ENCODE data around the gene KCNQ1. TPM values are rescaled to one million over a fixed set of nuclear protein-coding genes. Genes with fewer than 3 reads are reported as not detected.
A peak's percentile ranks its signal among the peaks of the same experiment; 100 is the strongest.

The KCNQ1 gene
- polyA plus RNA-seq, 4 donors, result 18.4 to 54.4 (median 21.3) TPM

DNA sequence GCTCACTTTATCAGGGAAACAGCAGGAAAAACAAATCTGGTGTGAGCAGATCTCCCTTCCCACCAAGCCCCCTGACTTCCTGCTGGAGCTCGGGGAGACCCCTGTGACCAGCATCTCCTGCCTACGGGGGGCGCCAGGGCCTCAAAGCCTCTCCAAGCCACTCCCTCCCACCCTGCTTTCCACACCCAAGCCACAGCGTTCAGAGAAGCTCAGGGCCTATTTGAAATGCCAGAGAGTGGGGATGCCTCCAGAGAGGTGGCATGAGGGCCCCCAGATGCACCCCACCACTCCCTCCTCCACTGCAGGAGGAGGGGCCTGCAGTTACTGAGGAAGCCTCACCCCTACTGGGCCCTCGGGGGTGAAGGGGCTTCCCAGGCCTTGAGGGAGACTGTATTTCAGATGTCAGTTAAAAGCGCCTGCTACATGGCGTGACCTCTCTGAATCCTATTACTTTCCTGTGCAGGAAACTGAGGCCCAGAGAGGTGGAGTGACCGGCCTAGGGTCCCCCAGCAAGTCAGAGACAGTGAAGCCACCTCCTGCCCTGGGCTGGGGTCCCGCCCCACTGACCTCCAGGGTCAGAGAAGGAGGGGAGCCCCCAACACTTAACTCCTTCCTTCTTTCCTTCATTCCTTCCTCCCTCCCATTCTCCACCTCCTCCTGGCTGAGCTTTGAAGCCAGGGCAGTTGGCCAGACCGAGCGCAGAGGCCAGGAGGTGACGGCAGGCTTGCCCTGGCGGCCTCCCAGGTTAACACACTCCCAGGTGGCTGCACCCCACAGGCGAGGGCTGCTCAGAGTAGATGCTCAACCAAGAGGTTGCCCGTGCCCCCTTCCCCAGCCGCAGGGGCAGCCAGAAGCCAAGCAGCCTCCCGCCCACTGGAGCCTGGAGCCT, 446.8 kb downstream of the KCNQ1 start:
- Histone ChIP-seq H3K4me1 (ENCODE audit: control insufficient read depth in 3 of 3, insufficient read depth in 2 of 3, low read depth in 1 of 3, low read length in 2 of 3) (peaks cover 0 to 31% (median 3%) of the 10 kb centered on the region in 3 donors), H3K4me3 (ENCODE audit: low read depth in 1 of 3, low read length in 3 of 3) (peak overlapping the region in 2 of 3 donors; percentile 41 to 45), H3K36me3 (ENCODE audit: control insufficient read depth in 3 of 3, insufficient read depth in 2 of 3, low read depth in 1 of 3, low read length in 3 of 3) (no peaks in the 10 kb centered on the region), H3K27ac (ENCODE audit: low read depth in 1 of 3, low read length in 2 of 3) (peak overlapping the region in 2 of 3 donors; percentile 27 to 39), H3K9me3 (ENCODE audit: control insufficient read depth in 2 of 2, insufficient read depth in 1 of 2, low read depth in 1 of 2, low read length in 1 of 2) (peaks cover 0 to 10% of the 10 kb centered on the region in 2 donors), H3K27me3 (ENCODE audit: control insufficient read depth in 3 of 3, insufficient read depth in 3 of 3, low read length in 3 of 3) (no peaks in the 10 kb centered on the region)
- DNase-seq (peak in 1 of 2 donors; percentile 42), FAIRE-seq (no peak)
- WGBS, 3 donors, result 37 to 47% (median 39%) methylated on average over 16 to 17 of the region's 17 CpGs

DNA sequence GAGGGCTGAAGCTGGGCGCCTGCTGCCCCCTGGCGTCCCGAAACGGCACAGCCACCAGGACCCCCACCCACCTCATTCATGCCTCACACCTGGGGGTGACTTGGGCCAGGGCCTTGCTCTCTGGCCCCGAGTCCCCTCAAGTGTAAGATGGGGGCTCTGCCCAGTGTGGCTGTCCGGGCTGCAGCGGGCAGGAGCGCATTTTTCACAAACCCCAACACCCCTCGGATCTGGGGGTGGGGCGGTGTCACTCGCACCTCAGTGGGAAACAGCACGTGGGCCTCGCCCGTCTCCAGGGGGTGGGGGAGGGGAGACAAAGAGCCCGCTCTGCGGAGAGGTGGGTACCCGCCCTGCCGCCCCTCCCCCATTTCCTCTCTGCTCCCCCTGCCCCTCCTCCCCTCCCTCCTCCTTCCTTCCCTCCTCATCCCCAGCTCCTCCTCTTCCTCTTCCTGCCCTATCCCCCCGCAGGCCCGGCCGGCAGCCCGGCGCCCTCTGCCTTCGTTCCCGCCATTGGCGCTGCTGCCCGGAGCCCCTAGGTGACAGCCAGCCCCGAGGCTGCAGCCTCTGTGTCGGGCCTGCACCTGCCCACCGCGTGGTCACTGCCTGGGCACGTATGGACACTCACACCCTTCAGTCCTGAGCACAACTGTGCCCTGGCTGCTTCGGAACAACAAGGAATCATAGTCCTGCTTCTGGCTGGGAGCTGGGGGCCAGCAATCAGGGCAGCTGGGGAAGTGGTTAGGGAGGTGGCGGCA, 447.6 kb downstream of the KCNQ1 start:
- peaks cover 0 to 24% (median 3%) of the 10 kb centered on the region in 3 donors for H3K4me1 ChIP-seq (ENCODE audit: control insufficient read depth in 3 of 3, insufficient read depth in 2 of 3, low read depth in 1 of 3, low read length in 2 of 3)
- no peaks in the 10 kb centered on the region for H3K27me3 ChIP-seq (ENCODE audit: control insufficient read depth in 3 of 3, insufficient read depth in 3 of 3, low read length in 3 of 3)
- FAIRE-seq, result no peak
- DNase-seq, result peak in 1 of 2 donors; percentile 71
- peak overlapping the region; percentile 21 to 72 (median 33) for H3K27ac ChIP-seq (ENCODE audit: low read depth in 1 of 3, low read length in 2 of 3)
- WGBS, 3 donors, result 3 to 5% (median 3%) methylated on average over 28 to 33 of the region's 34 CpGs
- peaks cover 0 to 5% of the 10 kb centered on the region in 2 donors for H3K9me3 ChIP-seq (ENCODE audit: control insufficient read depth in 2 of 2, insufficient read depth in 1 of 2, low read depth in 1 of 2, low read length in 1 of 2)
- H3K4me3 ChIP-seq (ENCODE audit: low read depth in 1 of 3, low read length in 3 of 3), result peak overlapping the region in 2 of 3 donors; percentile 41 to 45
- H3K36me3 ChIP-seq (ENCODE audit: control insufficient read depth in 3 of 3, insufficient read depth in 2 of 3, low read depth in 1 of 3, low read length in 3 of 3), result no peaks in the 10 kb centered on the region

DNA sequence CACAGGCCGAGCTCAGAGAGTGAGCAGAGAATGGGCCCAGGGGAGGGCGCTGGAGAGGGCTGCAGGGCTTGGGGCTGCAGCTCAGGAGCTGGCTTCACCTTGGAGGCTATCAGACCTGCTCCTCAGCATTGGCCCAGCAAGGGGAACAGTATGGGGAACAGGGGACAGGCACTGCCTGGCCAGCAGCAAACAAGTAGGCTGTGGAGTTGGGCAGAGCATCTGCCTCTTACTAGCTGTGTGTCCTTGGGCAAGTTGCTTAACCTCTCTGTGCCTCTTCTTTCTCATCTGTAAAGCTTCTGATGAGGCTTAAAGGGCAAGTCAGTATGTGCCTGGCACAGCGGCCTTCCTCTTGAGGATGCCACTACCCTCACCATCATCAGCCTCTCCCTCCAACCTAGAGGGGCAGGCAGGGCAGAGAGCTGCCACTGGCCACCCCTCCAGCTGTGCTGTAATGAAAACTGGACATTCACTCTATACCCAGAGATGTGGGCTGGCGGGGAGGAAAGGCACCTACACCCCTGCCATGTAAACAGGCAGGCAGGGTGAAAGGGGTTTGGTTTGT, 448.2 kb downstream of the KCNQ1 start:
- Histone ChIP-seq H3K4me3 (ENCODE audit: low read depth in 1 of 3, low read length in 3 of 3) (peak overlapping the region in 1 of 3 donors; percentile 45), H3K27ac (ENCODE audit: low read depth in 1 of 3, low read length in 2 of 3) (peak overlapping the region in 1 of 3 donors; percentile 72), H3K4me1 (ENCODE audit: control insufficient read depth in 3 of 3, insufficient read depth in 2 of 3, low read depth in 1 of 3, low read length in 2 of 3) (peaks cover 0 to 22% (median 3%) of the 10 kb centered on the region in 3 donors), H3K36me3 (ENCODE audit: control insufficient read depth in 3 of 3, insufficient read depth in 2 of 3, low read depth in 1 of 3, low read length in 3 of 3) (no peaks in the 10 kb centered on the region), H3K9me3 (ENCODE audit: control insufficient read depth in 2 of 2, insufficient read depth in 1 of 2, low read depth in 1 of 2, low read length in 1 of 2) (no peaks in the 10 kb centered on the region), H3K27me3 (ENCODE audit: control insufficient read depth in 3 of 3, insufficient read depth in 3 of 3, low read length in 3 of 3) (no peaks in the 10 kb centered on the region)
- peak in 1 of 2 donors; percentile 43 for DNase-seq
- 42 to 53% (median 52%) methylated on average over 4 of the region's 4 CpGs for WGBS, 3 donors
- FAIRE-seq, result no peak

DNA sequence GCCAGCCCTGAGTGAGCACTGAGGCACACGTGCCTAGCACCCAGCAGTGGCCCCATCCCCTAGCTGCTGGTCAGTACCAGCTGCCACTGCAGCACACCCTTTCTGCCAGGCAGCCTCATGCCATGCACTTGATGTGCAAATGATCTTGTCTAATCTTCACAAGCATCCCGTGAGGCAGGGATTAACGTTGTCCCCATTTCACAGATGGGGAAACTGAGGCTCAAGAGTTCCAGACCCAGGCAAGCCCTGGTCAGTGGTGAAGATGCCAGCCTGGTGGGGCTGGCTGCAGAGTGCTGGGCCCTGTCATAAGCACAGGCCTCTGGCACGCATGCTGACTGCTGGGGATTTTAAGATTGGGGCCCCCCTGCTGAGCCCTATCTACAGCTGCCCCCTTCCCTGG, 449.1 kb downstream of the KCNQ1 start:
- WGBS, 3 donors, result 85 to 87% (median 86%) methylated on average over 4 of the region's 4 CpGs
- Histone ChIP-seq H3K27me3 (ENCODE audit: control insufficient read depth in 3 of 3, insufficient read depth in 3 of 3, low read length in 3 of 3) (no peaks in the 10 kb centered on the region), H3K9me3 (ENCODE audit: control insufficient read depth in 2 of 2, insufficient read depth in 1 of 2, low read depth in 1 of 2, low read length in 1 of 2) (no peaks in the 10 kb centered on the region), H3K36me3 (ENCODE audit: control insufficient read depth in 3 of 3, insufficient read depth in 2 of 3, low read depth in 1 of 3, low read length in 3 of 3) (no peaks in the 10 kb centered on the region), H3K4me1 (ENCODE audit: control insufficient read depth in 3 of 3, insufficient read depth in 2 of 3, low read depth in 1 of 3, low read length in 2 of 3) (peaks cover 0 to 22% (median 3%) of the 10 kb centered on the region in 3 donors), H3K4me3 (ENCODE audit: low read depth in 1 of 3, low read length in 3 of 3) (no peak overlapping the region), H3K27ac (ENCODE audit: low read depth in 1 of 3, low read length in 2 of 3) (no peak overlapping the region)
- FAIRE-seq (no peak), DNase-seq (no peak)

DNA sequence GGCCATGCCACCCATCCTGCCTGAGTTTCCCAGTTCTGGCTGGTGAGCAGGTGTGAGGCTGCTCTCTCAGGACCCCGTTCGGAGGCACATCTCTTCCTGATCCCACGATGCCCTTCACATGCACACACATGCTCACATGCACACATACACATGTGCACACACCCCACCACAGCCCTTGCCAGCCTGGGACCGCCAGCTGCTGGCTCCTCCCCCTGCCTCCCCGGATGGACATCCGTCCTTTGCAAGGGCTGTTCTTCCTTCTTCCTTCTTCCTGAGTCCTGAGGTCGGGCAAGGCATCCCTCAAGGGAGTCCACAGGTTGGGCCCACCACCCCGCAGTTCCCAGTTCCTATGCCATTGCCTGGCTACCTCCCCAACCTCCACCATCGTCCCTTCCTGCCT, 451.2 kb downstream of the KCNQ1 start:
- Histone ChIP-seq H3K4me1 (ENCODE audit: control insufficient read depth in 3 of 3, insufficient read depth in 2 of 3, low read depth in 1 of 3, low read length in 2 of 3) (peaks cover 1 to 13% (median 4%) of the 10 kb centered on the region in 3 donors), H3K9me3 (ENCODE audit: control insufficient read depth in 2 of 2, insufficient read depth in 1 of 2, low read depth in 1 of 2, low read length in 1 of 2) (no peaks in the 10 kb centered on the region), H3K27me3 (ENCODE audit: control insufficient read depth in 3 of 3, insufficient read depth in 3 of 3, low read length in 3 of 3) (no peaks in the 10 kb centered on the region), H3K36me3 (ENCODE audit: control insufficient read depth in 3 of 3, insufficient read depth in 2 of 3, low read depth in 1 of 3, low read length in 3 of 3) (no peaks in the 10 kb centered on the region), H3K27ac (ENCODE audit: low read depth in 1 of 3, low read length in 2 of 3) (no peak overlapping the region), H3K4me3 (ENCODE audit: low read depth in 1 of 3, low read length in 3 of 3) (no peak overlapping the region)
- WGBS, 3 donors, result 69 to 83% (median 81%) methylated on average over 9 of the region's 9 CpGs
- FAIRE-seq (no peak), DNase-seq (no peak)

DNA sequence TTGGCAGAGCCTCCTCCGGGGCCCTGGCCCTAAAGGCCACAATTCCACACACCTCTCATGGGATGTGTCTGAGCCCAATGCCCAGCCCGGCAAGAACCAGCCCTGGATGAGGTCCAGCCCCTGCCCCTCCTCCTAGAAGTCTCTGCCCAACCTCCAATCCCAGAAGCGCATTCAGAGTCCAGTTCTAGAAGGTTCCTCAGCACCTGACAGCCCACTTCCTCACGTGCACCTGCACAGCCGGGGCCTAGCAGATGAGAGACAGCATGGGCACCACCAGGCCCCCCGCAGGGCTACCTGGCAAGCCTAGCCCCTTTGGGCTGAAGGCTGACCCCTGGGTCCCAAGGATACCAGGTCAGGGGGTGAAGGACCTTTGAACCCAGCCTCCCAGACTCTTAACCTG, 452.2 kb downstream of the KCNQ1 start:
- H3K4me1 ChIP-seq (ENCODE audit: control insufficient read depth in 3 of 3, insufficient read depth in 2 of 3, low read depth in 1 of 3, low read length in 2 of 3), result peaks cover 4 to 8% (median 5%) of the 10 kb centered on the region in 3 donors
- no peak overlapping the region for H3K27ac ChIP-seq (ENCODE audit: low read depth in 1 of 3, low read length in 2 of 3)
- no peaks in the 10 kb centered on the region for H3K36me3 ChIP-seq (ENCODE audit: control insufficient read depth in 3 of 3, insufficient read depth in 2 of 3, low read depth in 1 of 3, low read length in 3 of 3)
- no peak for DNase-seq
- H3K4me3 ChIP-seq (ENCODE audit: low read depth in 1 of 3, low read length in 3 of 3), result no peak overlapping the region
- WGBS, 3 donors, result 91 to 98% (median 93%) methylated on average over 6 of the region's 6 CpGs
- H3K27me3 ChIP-seq (ENCODE audit: control insufficient read depth in 3 of 3, insufficient read depth in 3 of 3, low read length in 3 of 3), result no peaks in the 10 kb centered on the region
- FAIRE-seq, result no peak
- no peaks in the 10 kb centered on the region for H3K9me3 ChIP-seq (ENCODE audit: control insufficient read depth in 2 of 2, insufficient read depth in 1 of 2, low read depth in 1 of 2, low read length in 1 of 2)

DNA sequence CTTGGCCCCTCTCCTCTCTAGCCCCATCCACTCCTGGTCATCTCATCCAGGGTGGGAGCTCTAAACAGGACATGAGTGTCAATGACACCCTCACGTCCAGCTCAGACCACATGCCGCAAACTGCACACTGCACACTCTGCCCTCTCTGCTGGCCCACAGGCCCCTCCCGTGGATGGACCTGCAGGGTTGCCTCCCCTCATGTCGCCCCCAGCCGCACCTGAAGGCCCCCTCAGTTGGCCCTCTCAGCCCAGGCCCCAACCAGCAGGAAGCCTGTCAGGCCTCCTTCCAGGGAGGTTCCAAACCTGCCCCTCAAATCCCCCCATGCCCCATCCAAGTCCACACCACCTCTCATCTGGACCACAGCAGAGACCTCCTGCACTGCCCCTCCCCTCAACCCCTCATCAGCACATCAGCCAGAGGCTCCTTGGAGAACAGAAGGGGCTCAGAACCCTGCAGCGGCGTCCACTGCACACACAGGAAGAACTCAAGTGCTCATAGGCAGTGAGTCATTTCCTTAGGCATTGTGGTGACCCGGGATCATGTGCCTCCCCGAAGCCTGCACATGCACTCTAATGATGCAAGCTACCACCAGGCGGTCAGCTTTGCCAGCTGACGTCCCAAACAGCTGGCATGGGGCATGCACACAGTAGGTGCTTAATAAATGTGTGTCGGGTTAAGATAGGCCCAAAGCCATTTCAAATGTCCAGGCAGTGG, 453.7 kb downstream of the KCNQ1 start:
- no peak overlapping the region for H3K4me3 ChIP-seq (ENCODE audit: low read depth in 1 of 3, low read length in 3 of 3)
- no peak for FAIRE-seq
- no peaks in the 10 kb centered on the region for H3K36me3 ChIP-seq (ENCODE audit: control insufficient read depth in 3 of 3, insufficient read depth in 2 of 3, low read depth in 1 of 3, low read length in 3 of 3)
- no peaks in the 10 kb centered on the region for H3K27me3 ChIP-seq (ENCODE audit: control insufficient read depth in 3 of 3, insufficient read depth in 3 of 3, low read length in 3 of 3)
- WGBS, 3 donors, result 57 to 81% (median 69%) methylated on average over 12 of the region's 12 CpGs
- H3K27ac ChIP-seq (ENCODE audit: low read depth in 1 of 3, low read length in 2 of 3), result peak overlapping the region in 2 of 3 donors; percentile 6 to 85
- no peaks in the 10 kb centered on the region for H3K9me3 ChIP-seq (ENCODE audit: control insufficient read depth in 2 of 2, insufficient read depth in 1 of 2, low read depth in 1 of 2, low read length in 1 of 2)
- peaks cover 4 to 18% (median 4%) of the 10 kb centered on the region in 3 donors for H3K4me1 ChIP-seq (ENCODE audit: control insufficient read depth in 3 of 3, insufficient read depth in 2 of 3, low read depth in 1 of 3, low read length in 2 of 3)
- peak; percentile 32 to 55 for DNase-seq

Measured in small intestine (tissue), 7 donors.